Bronchus fibroblast of lung (primary cell): Measurements from ENCODE around the gene SYT8. TPM values are rescaled to one million over a fixed set of nuclear protein-coding genes. Genes with fewer than 3 reads are reported as not detected.

Experiments used
- total RNA-seq: library from RNA; depleted of rRNA; stranded (reverse); fragments of >200 nt; gene quantifications from 2 replicates; pipeline ENCODE4 v1.2.3, GENCODE V29; 2015

Gene SYT8
- 0.15 TPM in 1 of 2 replicates, not detected in the other for total RNA-seq

GRCh38 chr11:1834779-1835670 is at the start of gene SYT8:
Gene SYT8 (plus strand): TSS chr11:1834990. CDS start chr11:1835106, 116 bp downstream.

GRCh38 chr11:1838426-1839144 is 3.8 kb downstream of the SYT8 start, which contains the start of gene TNNI2:
Gene TNNI2 (plus strand): TSS chr11:1838981. CDS start chr11:1839697, 716 bp downstream.

GRCh38 chr11:1852877-1853276 is 18.1 kb downstream of the SYT8 start, which contains the start of gene LSP1:
Gene LSP1 (plus strand): TSS chr11:1853084. CDS start chr11:1853145, 61 bp downstream.

Other genes with a start within 250 kb of the SYT8 start
- not detected in 2 replicates for gene KRTAP5-1, start 249.7 kb upstream of the SYT8 start, total RNA-seq
- gene KRTAP5-2, start 236.7 kb upstream of the SYT8 start, total RNA-seq = not detected in 2 replicates
- not detected in 2 replicates for gene KRTAP5-3, start 226.5 kb upstream of the SYT8 start, total RNA-seq
- gene KRTAP5-4, start 212.9 kb upstream of the SYT8 start, total RNA-seq = not detected in 2 replicates
- not detected in 2 replicates for gene KRTAP5-5, start 205.2 kb upstream of the SYT8 start, total RNA-seq
- gene KRTAP5-6, start 137.8 kb upstream of the SYT8 start, total RNA-seq = not detected in 2 replicates
- under 0.01 TPM in 1 of 2 replicates, not detected in the other for gene IFITM10, start 84.4 kb upstream of the SYT8 start, total RNA-seq
- 133 and 142 TPM in 2 replicates for gene CTSD, start 71.1 kb upstream of the SYT8 start, total RNA-seq
- not detected in 2 replicates for gene TNNI2, start 4.0 kb downstream of the SYT8 start, total RNA-seq
- gene LSP1, start 18.1 kb downstream of the SYT8 start, total RNA-seq = 2.0 and 2.7 TPM in 2 replicates
- gene PRR33, start 56.9 kb downstream of the SYT8 start, total RNA-seq = not detected in 2 replicates
- not detected in 2 replicates for gene TNNT3, start 84.7 kb downstream of the SYT8 start, total RNA-seq
- gene MRPL23, start 112.3 kb downstream of the SYT8 start, total RNA-seq = 324 and 358 TPM in 2 replicates
- 36.1 and 37.5 TPM in 2 replicates for gene H19, start 162.9 kb downstream of the SYT8 start, total RNA-seq